HG02610 (cell line): ENCODE data around the gene BMS1.
"Not testable (repeated sequence)": the region's sequence is repeated elsewhere in the genome, so short reads cannot be mapped to it uniquely, and the experiment has no call there.

ENCODE experiments used
- ATAC-seq: cut with Tn5 transposase; IDR thresholded peaks from one replicate; pipeline ENCODE4 v1.9.1; 2021; ENCODE audit warnings: mild to moderate bottlenecking, moderate library complexity; ENCODE audit not compliant: unreplicated experiment

Gene BMS1

DNA sequence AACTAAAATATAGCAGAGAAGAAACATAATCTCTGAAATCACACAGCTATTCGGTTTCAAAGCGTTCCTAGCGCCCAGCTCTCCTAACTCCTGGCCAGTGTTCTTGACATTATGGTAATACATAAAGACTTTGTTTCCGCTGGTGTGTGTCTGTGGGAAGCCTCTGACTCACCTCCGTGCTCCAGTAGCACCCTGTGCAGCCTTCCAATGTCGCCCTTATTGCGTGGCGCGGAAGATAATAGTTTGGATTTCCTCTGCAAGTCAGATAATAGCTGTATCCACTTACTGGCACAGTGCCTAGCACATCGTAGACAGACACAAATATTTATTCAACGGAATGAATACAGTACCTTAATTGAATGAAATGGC is 570 bp downstream of the BMS1 start:
- ATAC-seq, result no peak

GRCh38 chr10:42785759-42786158 is 3.2 kb downstream of the BMS1 start:
- no peak for ATAC-seq

DNA sequence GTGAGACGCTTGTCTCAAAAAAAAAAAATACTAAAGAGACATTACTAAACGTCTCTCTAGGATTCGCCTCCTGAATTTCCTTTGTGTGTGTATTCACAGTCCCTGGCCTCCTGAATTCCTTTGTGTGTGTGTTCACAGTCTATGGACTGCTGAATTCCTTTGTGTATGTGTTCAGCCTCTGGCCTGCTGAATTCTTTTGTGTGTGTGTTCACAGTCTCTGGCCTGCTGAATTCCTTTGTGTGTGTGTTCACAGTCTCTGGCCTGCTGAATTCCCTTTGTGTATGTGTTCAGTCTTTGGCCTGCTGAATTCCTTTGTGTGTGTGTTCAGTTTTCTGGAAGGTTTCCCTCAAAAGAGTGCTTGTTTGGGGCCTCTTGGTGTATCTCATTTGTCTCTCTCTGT is 8.2 kb downstream of the BMS1 start:
- ATAC-seq, result no peak

DNA sequence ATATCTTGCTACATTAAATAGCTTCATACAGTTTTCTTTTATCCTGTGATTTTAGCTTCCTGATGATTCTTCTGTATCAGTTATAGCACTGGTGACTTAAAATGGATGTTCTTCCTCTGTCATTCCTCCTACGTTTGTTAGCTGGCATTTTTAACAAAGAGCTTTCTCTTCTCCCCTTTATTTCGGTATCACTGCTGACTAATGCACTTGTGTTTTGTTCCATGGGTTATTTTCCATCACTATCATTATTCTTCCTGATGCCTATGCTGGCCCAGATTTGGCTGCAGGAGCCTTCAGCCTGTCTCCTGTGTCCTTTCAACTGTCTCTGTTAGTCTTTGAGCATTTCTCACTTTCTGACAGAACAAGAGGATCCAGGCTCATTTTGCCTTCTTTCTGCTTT is 13.1 kb downstream of the BMS1 start:
- ATAC-seq, result no peak

GRCh38 chr10:42801135-42801534 is 18.5 kb downstream of the BMS1 start:
- ATAC-seq, result peak; percentile 85

DNA sequence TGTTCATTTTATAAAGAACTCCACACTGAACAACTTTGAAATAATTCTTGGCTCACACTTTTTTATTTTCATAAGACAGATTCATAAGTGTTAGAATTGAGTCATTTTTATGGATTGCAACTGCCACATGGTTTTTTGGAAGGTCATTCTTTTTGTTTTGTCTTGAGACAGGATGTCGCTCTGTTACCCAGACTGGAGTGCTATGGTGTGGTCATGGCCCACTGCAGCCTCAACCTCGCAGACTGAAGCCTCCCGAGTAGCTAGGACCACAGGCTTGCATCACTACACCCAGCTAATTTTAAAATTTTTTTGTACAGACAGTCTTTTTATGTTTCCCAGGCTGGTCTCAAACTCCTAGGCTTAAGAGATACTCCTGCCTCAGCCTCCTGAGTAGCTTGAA is 20.3 kb downstream of the BMS1 start:
- no peak for ATAC-seq

DNA sequence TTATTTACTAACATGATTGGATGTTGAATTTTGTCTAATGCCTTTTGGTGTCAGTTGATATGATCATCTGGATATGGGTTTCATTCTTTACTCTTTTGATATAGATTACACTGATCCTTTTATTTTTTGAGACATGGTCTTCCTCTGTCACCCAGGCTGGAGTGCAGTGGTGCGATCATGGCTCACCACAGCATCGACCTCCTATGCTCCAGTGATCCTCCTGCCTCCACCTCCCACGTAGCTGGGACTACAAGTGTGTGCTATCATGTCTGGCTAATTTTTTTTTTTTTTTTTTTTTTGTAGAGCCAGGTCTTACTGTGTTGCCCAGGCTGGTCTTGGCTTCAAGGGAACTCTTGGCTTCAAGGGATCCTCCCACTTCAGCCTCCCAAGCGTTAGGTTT is 27.1 kb downstream of the BMS1 start:
- ATAC-seq, result peak; percentile 83

GRCh38 chr10:42812028-42812427 is 29.4 kb downstream of the BMS1 start:
- ATAC-seq, result no peak

DNA sequence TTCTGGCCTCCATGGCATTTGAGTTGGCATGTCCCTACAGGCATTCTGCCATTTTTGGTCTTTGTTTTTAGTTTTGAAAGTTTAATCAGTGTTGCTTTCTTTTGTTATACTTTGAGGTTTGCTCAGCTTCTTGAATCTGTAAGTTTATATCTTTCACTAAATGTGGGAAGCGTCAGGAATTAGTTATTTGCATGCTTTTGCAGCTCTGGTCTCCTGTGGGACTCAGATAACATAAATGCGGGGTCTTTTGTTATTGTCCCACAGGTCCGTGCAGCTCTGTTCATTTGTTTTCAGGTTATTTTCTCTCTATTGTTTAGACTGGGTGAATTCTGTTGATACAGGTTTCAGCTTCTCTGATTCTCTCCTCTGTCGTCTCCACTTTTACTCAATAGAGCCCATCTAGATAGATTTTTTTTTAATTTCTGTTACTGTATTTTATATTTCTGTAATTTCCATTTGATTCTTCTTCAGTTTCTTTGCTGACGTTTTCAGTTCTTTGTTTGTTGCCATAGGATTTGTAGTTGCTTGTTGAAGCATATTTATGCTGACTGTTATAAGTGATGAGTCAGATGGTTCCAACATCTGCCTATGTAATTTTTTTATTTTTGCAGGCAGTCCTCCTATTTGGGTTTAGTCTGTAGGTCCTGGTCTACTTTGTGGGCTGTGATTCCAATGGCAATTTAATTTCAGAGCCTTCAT is 31.5 kb downstream of the BMS1 start:
- ATAC-seq, result not testable (repeated sequence)

DNA sequence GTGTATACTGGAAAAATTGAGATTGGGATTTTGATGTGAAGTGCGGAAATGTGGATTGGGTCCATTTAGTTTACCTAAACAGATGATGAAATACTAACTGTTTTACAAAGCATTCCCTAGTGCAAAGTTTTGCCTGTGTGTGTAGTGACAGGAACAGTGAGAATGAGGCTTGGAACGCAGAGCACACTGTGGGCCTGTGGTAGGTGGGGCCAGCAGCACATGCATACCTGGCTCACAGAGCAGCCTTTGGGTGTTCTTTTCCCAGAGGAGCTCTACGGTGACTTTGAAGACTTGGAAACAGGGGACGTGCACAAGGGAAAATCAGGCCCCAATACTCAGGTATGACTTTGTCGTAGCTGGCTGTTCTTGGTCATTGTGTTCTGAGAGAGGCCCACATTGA is 33.7 kb downstream of the BMS1 start:
- ATAC-seq, result not testable (repeated sequence)

DNA sequence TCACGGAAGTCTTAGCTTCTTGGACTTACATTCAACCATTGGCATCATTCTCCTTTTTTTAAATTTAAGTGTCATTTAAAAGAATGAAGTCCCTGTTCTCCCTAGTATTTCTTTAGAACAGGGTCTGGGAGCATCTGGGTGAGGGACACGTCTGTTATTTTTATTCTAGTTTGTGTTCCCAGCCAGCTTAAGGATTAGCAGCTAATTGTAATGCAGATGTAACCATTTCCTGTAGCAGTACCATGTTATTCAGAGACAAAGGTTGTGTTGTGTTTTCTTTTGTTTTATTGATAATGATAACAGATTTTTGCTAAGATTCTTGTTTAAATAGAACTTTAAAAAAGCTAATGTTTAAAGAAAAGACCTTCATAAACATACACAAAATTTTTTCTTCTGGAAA is 34.3 kb downstream of the BMS1 start:
- ATAC-seq, result no peak

DNA sequence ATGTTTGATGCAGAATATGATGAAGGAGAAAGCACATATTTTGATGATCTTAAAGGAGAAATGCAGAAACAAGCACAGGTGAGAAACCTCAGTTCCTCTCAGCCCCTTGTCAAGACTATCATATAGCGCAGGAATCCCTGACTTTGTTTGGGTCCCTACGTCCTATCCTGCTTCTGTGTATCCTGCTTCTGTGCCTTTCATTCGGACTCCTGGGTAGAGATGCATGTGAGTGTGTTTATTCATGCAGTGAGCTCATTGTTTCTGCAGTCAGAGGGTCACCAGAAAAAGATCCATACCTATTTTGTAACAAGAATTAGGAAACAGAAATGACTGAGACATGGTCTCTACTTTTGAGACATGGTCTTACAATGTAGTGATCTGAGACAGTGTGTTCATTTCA is 34.8 kb downstream of the BMS1 start:
- not testable (repeated sequence) for ATAC-seq

DNA sequence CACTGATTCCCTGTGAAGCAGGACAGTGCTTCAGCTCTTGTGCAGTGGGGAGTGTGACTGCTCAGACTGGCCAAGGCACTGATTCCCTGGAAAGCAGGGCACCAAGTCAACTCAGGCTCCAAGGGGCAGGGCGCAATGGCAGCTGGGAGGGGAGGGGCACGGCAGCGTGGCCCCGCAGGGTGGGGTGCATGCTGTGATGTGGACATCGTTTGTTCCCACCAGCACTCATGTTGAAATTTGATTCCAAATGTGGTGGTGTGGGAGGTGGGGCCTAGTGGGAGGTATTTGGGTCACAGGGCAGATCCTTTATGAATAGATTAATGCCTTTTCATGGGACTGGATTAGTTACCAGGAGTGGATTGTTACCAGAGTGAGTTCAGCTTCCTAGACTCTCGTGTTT is 44.2 kb downstream of the BMS1 start:
- not testable (repeated sequence) for ATAC-seq

GRCh38 chr10:42827201-42827600 is 44.6 kb downstream of the BMS1 start:
- no peak for ATAC-seq

DNA sequence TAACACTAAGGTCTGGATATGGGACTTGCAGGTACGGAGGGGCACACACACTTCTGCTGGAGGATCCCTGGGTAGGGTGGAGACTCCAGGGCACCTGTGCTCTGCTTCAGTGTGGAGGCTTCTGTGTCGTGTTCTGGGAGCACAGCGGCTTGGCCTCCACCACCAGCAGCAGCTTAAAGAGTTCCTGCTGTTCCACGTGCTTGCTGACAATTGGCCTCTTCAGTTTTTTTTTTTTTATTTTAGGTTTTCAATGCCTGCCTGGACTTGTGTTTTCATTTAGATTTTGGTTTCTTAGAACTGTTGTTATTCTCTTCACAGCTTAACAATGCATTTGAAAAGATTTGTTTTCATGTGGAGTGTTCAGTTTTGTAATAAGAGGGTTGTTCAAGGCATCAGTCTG is 45.8 kb downstream of the BMS1 start:
- not testable (repeated sequence) for ATAC-seq

GRCh38 chr10:42830237-42830636 is 47.6 kb downstream of the BMS1 start:
- ATAC-seq, result no peak

DNA sequence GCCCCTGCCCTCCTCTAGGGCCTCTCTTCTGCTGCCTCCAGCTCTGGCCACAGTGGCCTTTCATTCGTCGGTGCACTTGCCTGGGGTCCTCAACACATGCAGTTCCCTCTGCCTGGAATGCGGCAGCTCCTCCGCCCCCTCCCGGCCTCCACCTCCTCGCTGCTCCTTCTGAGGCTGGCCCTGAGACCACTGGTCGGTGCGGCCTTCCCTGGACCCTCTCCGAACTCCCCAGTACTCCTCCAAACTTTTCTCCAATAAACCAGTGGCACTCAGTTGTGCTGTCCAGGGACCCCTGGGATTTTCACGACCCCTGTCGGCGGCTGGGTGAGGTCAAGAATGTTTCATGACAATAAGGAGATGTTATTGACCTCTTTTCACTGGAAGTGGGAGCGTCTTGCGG is 53.5 kb downstream of the BMS1 start:
- no peak for ATAC-seq

GRCh38 chr10:42836771-42837468 is 54.3 kb downstream of the BMS1 start:
- ATAC-seq, result no peak

DNA sequence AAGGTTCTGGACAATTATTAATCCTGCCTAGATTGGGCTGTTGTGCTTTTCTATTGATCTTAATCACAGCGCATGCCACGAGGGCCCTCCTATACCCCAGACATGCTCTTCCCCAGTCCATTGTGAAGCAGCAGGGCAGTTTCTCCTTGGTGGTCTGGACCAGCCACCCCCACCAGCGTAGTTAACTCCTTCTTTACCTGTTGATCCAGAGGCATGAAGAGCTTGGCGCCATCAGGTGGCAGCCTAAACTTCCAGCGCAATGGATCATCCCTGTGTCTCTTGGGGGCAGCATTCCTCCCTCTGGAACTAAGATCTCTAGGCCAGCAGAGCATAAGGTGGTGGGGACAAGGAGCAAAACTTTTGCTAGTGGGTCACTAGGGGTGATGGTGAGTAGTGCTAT is 62.2 kb downstream of the BMS1 start:
- not testable (repeated sequence) for ATAC-seq

DNA sequence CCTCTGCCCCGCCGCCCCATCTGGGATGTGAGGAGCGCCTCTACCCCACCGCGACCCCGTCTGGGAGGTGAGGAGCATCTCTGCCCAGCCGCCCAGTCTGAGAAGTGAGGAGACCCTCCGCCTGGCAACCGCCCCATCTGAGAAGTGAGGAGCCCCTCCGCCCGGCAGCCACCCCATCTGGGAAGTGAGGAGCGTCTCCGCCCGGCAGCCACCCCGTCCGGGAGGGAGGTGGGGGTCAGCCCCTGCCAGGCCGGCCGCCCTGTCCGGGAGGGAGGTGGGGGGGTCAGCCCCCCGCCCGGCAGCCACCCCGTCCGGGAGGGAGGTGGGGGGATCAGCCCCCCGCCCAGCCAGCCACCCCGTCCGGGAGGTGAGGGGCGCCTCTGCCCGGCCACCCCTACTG is 64.7 kb downstream of the BMS1 start:
- not testable (repeated sequence) for ATAC-seq

DNA sequence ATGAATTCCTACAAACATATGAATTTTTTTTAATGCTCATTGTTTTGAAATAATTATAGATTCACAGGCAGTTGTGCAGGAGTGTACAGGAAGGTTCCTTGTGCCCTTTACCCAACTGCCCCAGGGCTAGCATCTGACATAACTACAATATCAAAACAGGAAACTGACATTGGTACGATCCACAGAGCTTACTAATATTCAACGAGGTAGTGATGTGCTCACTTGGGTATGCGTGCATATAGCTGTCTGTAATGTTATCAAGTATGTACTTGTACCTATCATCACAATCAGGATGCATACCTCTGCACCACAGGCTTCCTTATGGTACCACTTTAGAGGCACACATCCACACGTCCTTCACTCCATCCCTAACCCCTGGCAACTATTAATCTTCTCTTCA is 68.3 kb downstream of the BMS1 start:
- ATAC-seq, result no peak

DNA sequence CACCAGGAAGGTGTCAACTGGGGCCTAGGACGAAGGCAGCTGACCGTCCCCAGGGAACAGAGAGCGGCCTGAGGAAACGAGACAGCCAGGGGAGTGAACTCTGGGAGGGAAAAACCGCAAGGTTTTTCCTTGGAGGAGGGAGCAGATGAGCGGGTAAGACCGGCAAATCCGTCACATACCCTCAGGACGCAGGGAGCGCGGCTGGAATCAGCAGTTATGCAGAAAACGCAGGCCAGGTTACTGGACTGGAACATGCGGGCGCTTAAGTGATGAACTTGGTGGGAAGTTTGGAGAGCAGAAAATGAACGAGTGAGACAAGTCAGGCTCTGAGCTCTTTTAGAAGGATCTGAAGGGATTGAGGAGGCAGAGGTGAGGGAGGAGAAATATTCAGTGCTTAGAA is 76.7 kb downstream of the BMS1 start:
- ATAC-seq, result no peak

DNA sequence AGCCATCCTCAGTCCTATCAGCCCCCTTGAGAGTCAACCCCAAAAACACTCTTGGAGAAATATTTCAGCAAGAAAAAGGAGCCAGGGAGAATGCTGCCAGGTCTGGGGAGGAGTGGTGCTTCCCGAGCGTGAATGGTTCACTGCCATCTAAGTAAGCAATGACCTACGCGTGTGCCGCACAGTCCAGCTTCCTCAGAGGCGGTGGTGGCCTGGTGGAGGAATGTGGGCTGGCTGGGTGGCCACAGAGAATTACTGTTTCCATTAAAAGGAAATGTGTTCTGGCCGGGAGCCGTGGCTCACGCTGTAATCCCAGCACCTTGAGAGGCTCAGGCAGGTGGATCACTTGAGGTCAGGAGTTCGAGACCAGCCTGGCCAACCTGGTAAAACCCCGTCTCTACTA is 77.4 kb downstream of the BMS1 start:
- ATAC-seq, result not testable (repeated sequence)
